HG02588 (cell line): ENCODE data around the gene SGSM2.

Source experiments
- ATAC-seq: cut with Tn5 transposase; IDR thresholded peaks from one replicate; pipeline ENCODE4 v1.9.1; 2021; ENCODE audit warnings: mild to moderate bottlenecking, moderate library complexity; ENCODE audit not compliant: unreplicated experiment

Gene SGSM2

GRCh38 chr17:2397247-2398171 lies 60.2 kb downstream of the SGSM2 start:
- ATAC-seq, result no peak

DNA sequence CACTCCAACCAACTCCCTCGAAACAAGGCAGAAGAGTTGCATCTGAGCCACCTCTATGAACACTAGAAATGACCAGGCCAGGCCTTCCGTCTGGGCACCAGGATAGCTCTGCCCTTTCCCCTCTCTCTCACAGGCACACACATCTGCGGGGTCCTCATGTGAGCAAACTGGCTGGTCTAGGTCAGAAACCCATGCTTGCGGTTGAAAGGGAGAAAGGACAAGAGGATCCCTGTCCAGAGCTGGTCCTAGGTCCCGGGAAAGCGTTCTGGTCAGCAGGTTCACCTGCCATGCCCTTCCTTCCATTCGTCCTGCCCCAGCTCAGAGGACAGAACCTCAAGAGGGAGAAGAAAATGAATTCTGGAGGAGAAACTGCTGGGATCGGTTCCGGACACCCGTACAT lies 60.9 kb downstream of the SGSM2 start:
- no peak for ATAC-seq

GRCh38 chr17:2398655-2399571 lies 61.6 kb downstream of the SGSM2 start:
- no peak for ATAC-seq

DNA sequence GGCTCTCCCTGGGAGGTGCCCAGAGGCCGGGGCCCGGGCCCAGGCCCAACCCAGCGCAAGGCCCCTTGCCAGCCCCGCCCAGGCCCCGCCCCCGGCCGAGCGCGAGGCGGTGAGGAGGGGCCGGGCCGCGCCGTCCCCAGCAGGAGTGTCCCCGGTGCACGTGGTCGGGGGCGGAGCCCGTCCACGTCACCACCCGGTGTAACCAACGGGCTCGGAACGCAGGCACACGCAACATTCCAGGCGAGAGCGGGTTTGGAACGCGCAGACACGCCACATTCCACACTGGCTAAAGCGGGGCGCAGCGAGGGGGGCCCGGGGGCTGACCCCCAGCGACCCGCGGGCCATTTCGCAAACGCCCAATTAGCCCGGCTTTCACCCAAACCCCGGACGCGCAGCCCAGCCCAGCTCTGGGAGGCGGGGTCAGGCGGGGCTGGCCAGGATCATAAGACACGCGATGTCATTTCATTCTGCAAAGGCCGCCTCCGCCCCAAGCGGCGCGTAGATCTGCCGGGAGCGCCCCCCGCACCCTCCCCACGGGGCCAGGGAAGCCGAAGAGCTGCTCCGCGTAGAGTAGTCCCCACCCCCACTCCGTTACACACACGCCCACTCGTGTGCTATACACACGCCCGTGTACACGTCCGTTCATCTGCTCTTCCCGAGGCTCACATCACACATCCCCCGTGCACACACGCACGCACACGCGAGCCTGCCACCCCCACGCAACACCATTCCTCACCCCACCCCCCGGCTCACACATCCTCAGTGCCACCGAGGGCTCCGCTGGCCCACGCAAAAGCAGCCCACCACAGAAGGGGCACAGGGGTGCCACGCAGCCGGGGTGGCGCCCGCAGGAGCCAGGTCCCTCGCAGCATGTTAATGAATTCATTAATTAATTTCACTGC lies 62.5 kb downstream of the SGSM2 start:
- ATAC-seq, result peak; percentile 39

GRCh38 chr17:2400474-2400866 lies 63.2 kb downstream of the SGSM2 start:
- no peak for ATAC-seq

- ATAC-seq, result peak; percentile 37
Measured at GRCh38 chr17:2400877-2401425, 63.6 kb downstream of the SGSM2 start, which contains the start of gene MNT. Gene MNT (minus strand): TSS chr17:2401060. CDS start chr17:2400712, 348 bp downstream.

- ATAC-seq, result peak; percentile 44
Measured at GRCh38 chr17:2401426-2402221, 64.3 kb downstream of the SGSM2 start.

GRCh38 chr17:2402544-2402943 lies 65.2 kb downstream of the SGSM2 start:
- ATAC-seq, result no peak

- no peak for ATAC-seq
Measured at GRCh38 chr17:2403044-2403443, 65.7 kb downstream of the SGSM2 start.

DNA sequence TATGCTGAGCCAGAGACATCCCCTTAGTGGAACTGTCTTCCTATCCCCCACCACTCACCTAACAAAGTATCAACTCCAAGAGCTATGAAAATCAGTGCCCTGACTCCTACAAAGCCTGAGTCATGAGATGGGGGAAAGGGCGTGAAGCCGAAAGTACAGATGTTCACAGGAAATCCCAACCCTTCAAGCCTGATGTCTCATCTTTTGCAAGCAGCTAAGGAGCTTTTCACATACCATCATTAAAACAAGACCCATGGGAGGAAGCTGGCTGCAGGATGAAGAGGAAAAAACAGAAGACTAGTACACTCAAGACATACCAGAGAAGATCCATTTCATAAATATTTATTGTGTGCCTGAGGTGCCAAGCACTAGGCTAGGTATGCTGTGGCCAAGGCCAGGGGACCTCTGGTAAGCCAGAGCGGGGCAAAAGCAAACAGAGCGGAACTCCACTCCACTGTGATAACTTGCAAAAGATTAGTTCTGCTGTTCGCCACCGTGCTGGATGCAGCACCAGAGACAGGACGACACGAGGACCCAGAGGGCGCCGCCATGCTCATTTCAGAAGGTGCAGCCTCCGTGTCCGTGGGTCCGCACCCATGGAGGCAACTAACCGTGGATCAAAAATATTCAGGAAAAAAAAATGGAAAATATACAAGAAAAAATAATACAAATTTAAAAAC lies 68.1 kb downstream of the SGSM2 start:
- ATAC-seq, result no peak

GRCh38 chr17:2406271-2406902 lies 69.1 kb downstream of the SGSM2 start:
- no peak for ATAC-seq

GRCh38 chr17:2406903-2407790 lies 69.8 kb downstream of the SGSM2 start:
- no peak for ATAC-seq

DNA sequence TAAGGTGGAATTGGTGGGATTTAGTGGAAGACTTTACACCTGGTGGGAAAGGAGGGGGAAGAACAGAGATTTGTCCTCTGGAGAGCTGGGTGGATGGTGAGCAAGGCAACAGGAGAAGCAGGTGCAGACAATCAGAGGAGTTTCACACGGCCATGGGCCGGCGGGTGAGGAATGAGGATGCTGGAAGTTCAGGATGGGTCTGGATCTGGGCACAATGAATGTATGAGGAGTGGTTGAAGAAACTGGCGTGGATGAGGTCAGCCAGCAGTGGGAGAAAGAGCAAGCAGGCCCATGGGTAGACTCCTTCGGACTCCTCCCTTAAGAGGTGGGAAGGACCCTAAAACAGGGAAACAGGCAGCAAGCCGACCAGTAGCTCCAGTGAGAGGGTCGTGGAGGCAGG lies 73.7 kb downstream of the SGSM2 start:
- no peak for ATAC-seq

- ATAC-seq, result no peak
Measured at GRCh38 chr17:2412561-2413021, 75.3 kb downstream of the SGSM2 start.

GRCh38 chr17:2414446-2415064 lies 77.3 kb downstream of the SGSM2 start:
- no peak for ATAC-seq

DNA sequence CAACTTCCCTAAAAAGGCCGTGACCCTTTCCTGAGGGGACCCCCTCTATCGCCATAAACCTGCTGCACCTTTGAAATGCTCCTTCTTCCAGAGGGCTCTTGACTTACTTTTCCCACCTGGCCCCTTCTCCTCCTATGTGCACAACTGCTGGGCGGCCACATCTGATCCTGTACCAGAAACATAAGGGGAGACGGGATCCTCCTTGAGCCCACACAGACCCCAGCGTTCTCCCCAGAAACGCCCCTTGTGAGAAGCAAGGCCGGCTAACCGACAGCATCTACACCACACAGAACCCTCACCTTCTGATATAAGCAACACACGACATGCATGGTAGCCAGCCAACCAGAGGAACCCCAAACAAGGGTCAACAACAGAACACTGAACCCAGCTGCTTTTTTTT lies 77.8 kb downstream of the SGSM2 start:
- no peak for ATAC-seq
